Measurements from ENCODE around the gene CYP27C1.

DNA sequence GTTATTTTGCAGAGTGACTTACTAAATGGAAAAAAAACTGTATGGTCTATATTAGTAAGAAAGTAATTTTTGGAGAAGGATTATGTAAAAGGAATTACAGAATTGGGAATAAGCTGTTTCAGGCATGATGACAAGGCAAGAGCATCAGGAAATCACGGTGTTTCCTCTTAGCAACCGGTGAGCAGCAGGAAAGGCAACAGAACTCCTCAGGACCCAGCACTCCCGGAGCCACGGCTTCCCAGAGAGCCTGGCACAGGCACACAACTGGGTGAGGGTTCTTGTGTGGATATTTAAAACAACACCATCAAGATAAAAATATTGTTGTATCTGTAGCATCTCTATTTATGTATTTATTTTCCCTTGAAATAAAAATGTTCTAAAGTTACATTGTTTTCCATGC lies 34.4 kb downstream of the CYP27C1 start:
- TF ChIP-seq, protein P1, sequence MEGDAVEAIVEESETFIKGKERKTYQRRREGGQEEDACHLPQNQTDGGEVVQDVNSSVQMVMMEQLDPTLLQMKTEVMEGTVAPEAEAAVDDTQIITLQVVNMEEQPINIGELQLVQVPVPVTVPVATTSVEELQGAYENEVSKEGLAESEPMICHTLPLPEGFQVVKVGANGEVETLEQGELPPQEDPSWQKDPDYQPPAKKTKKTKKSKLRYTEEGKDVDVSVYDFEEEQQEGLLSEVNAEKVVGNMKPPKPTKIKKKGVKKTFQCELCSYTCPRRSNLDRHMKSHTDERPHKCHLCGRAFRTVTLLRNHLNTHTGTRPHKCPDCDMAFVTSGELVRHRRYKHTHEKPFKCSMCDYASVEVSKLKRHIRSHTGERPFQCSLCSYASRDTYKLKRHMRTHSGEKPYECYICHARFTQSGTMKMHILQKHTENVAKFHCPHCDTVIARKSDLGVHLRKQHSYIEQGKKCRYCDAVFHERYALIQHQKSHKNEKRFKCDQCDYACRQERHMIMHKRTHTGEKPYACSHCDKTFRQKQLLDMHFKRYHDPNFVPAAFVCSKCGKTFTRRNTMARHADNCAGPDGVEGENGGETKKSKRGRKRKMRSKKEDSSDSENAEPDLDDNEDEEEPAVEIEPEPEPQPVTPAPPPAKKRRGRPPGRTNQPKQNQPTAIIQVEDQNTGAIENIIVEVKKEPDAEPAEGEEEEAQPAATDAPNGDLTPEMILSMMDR (IDR thresholded peaks at IDR 0.05): no peak
- TF ChIP-seq POLR2A (IDR thresholded peaks at IDR 0.05): no peak
